Jurkat, Clone E6-1 (cell line): ENCODE results near the gene HIC1.
A peak's percentile ranks its signal among the peaks of the same experiment; 100 is the strongest.

ENCODE experiments used
- DNase-seq: peaks from one replicate; pipeline ENCODE4 v3.0.0-alpha.2; 2011; ENCODE audit warnings: low read depth, low spot score
- H3K4me3 ChIP-seq: 2 replicates; pipeline ENCODE4 v1.5.1; 2011; ENCODE audit warnings: mild to moderate bottlenecking, low read length, control low read depth, moderate library complexity

HIC1 gene

DNA sequence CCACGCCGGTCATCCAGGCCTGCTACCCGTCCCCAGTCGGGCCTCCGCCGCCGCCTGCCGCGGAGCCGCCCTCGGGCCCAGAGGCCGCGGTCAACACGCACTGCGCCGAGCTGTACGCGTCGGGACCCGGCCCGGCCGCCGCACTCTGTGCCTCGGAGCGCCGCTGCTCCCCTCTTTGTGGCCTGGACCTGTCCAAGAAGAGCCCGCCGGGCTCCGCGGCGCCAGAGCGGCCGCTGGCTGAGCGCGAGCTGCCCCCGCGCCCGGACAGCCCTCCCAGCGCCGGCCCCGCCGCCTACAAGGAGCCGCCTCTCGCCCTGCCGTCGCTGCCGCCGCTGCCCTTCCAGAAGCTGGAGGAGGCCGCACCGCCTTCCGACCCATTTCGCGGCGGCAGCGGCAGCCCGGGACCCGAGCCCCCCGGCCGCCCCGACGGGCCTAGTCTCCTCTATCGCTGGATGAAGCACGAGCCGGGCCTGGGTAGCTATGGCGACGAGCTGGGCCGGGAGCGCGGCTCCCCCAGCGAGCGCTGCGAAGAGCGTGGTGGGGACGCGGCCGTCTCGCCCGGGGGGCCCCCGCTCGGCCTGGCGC, 2.4 kb downstream of the HIC1 start:
- H3K4me3 ChIP-seq: no peak overlapping the region
- no peak for DNase-seq

DNA sequence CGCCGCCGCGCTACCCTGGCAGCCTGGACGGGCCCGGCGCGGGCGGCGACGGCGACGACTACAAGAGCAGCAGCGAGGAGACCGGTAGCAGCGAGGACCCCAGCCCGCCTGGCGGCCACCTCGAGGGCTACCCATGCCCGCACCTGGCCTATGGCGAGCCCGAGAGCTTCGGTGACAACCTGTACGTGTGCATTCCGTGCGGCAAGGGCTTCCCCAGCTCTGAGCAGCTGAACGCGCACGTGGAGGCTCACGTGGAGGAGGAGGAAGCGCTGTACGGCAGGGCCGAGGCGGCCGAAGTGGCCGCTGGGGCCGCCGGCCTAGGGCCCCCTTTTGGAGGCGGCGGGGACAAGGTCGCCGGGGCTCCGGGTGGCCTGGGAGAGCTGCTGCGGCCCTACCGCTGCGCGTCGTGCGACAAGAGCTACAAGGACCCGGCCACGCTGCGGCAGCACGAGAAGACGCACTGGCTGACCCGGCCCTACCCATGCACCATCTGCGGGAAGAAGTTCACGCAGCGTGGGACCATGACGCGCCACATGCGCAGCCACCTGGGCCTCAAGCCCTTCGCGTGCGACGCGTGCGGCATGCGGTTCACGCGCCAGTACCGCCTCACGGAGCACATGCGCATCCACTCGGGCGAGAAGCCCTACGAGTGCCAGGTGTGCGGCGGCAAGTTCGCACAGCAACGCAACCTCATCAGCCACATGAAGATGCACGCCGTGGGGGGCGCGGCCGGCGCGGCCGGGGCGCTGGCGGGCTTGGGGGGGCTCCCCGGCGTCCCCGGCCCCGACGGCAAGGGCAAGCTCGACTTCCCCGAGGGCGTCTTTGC, 3.1 kb downstream of the HIC1 start:
- H3K4me3 ChIP-seq: no peak overlapping the region
- DNase-seq: no peak

DNA sequence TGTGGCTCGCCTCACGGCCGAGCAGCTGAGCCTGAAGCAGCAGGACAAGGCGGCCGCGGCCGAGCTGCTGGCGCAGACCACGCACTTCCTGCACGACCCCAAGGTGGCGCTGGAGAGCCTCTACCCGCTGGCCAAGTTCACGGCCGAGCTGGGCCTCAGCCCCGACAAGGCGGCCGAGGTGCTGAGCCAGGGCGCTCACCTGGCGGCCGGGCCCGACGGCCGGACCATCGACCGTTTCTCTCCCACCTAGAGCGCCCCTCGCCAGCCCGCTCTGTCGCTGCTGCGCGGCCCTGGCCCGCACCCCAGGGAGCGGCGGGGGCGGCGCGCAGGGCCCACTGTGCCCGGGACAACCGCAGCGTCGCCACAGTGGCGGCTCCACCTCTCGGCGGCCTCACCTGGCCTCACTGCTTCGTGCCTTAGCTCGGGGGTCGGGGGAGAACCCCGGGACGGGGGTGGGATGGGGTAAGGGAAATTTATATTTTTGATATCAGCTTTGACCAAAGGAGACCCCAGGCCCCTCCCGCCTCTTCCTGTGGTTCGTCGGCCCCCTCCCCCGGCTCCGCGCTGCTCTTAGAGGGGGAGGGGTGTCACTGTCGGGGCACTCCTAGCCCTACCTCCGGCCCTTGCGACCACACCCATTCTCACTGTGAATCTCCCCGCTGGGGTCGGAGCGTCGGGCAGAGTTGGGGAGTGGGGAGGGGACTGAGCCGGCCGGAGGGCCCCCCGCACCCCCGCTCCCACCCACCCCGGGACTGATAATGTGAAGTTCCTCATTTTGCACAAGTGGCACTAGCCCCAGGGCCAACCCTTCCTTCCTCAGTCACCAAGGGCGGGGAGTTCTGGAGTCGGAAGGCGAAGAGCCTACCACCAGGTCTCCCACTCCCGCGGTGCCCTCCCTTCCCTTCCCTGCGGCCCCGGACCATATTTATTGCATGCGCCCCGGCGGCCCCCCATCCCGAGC, 4.0 kb downstream of the HIC1 start:
- no peak overlapping the region for H3K4me3 ChIP-seq
- no peak for DNase-seq

DNA sequence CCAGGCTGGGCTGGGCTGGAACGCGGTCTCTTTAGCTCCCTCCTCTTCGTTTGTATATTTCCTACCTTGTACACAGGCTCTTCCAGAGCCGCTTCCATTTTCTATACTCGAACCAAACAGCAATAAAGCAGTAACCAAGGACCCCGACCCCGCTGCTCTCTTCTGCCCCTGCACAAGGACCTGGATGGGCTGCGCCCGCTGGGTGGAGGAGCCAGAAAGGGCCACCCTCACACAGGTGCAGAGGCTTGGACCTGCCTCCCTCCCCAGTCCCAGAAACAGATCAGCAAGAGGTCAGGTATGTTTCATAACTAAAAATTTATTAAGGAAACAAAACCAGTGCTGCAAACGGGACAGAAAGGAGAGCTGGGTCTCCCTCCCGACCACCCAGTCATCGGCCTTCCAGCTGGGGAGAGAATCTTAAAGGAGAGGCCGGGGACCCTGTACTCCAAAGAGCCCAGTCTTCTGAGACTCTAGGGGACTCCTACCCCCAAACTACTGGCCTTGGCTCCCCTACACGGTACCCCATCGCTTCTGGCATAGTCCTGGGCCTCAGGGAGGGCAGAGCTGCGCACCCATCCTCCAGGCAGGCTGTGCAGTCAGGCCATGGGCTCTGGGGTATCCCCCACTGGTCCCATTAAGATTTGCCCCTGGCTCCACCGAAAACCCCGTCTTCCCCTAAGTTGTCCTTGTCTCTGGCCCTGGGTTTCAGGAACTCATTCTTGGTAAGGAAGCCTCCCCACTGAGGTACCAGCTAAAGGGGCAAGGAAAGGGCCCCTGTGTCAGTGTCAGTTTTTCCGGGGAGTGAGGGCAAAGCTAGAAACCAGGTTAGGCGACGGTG, 4.9 kb downstream of the HIC1 start:
- no peak overlapping the region for H3K4me3 ChIP-seq
- DNase-seq: no peak

DNA sequence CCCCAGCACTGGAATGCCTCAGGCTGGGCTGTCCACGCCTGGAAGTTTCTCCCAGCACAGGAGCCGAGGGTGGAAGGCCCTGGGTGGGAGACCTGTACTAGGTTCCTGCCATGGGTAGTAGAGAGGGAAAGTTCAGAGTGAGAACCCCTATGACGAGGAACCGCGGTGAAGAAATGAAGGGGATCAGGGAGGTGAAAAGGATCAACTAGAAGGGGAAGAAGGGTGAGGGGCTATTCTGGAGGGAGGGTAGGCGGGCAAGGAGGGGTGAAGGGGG, 5.4 kb downstream of the HIC1 start:
- H3K4me3 ChIP-seq: no peak overlapping the region

DNA sequence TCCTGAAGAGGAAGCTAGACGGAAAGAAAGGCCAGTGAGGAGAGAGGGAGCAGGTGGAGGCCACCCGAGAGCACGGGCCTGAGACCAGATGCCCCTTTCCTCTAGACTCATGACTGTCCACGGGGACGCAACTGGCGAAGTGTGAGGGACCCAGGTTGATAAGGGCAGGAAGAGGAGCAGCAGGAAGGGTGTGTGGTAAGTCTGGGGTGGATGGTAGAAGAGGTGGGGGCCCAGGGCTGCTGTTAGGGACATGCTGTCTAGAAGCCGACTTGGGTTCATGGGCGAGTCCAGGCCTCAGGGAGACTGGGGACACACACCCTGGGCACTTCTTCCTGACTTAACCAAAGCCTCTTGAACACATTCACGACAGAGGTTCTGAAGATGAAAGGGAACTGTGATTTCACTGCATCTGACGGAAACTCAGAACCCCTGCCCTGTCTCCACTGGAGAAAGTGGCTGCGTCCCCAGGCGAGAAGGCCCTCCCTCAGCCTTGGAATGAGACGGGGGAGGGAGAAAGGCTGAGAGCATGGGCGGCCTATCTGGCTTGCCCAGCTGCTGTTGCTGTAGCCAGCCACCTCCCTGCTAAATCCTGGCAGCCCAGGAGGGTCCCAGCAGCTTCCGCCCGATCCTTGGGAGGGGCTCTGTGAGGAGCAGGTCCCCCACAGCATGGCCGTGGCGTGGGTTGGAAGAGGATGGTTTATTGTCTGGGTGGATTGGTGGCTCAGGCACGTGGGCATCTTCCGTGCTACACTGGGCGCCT, 6.0 kb downstream of the HIC1 start:
- no peak overlapping the region for H3K4me3 ChIP-seq
- no peak for DNase-seq

More for the DNA sequence above, 5.4 kb downstream of the HIC1 start:
- no peak for DNase-seq

DNA sequence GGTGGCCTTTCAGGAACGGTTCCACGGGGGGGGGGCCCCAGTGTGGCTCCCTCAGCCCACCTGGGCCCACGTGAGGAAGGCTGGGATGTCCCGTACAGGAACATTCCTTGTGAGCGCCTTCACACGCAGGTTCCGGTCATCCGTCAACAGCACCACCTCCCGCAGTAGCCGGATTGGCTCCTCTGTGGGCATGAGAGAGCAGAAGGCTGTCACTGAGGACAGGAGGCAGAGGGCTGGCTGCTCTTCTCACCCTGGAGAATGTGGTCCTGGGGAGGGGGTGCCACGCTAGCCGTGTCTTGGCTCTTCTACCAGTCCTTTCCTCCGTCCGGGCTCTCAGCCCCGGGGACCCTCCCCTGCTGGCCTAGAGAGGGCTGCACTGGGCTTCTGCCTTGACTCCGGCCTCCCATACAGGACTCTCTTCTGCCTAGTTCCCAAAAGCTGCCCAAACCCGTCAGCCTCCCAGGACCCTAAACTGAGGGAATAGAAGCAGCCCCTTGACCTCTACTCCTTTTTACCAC, 6.6 kb downstream of the HIC1 start:
- no peak for DNase-seq

DNA sequence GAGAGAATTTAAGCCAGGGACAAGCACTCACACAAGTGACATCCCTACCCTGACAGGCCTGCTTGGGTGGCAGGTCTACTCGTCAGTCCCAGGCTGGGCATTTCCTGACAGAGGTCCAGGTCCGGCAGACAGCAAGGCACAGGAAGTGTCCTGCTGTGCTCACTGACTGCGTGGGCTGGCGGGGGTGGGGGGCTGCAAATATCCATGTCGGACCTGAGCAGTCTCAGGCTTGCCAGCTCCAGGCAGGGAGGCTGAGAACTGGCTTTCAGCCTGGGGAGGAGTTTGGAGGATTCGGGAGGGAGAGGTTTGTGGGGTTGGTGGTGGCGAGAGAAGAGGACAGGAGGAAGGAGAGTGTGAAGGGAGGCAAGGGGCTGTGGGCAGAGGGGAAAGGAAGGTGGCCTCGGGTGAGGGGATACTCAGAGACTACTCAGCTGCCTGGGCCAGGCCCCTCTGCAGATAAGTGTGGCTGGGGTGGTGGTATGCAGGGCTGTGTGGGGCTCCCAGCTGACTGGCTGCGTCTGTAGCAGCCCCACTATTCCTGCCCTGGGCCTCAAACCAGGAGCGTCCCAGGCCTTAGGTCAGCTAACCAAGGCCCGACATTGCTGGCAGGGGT, 7.8 kb downstream of the HIC1 start:
- no peak overlapping the region for H3K4me3 ChIP-seq
- no peak for DNase-seq

More for the DNA sequence above, 6.6 kb downstream of the HIC1 start:
- no peak overlapping the region for H3K4me3 ChIP-seq

DNA sequence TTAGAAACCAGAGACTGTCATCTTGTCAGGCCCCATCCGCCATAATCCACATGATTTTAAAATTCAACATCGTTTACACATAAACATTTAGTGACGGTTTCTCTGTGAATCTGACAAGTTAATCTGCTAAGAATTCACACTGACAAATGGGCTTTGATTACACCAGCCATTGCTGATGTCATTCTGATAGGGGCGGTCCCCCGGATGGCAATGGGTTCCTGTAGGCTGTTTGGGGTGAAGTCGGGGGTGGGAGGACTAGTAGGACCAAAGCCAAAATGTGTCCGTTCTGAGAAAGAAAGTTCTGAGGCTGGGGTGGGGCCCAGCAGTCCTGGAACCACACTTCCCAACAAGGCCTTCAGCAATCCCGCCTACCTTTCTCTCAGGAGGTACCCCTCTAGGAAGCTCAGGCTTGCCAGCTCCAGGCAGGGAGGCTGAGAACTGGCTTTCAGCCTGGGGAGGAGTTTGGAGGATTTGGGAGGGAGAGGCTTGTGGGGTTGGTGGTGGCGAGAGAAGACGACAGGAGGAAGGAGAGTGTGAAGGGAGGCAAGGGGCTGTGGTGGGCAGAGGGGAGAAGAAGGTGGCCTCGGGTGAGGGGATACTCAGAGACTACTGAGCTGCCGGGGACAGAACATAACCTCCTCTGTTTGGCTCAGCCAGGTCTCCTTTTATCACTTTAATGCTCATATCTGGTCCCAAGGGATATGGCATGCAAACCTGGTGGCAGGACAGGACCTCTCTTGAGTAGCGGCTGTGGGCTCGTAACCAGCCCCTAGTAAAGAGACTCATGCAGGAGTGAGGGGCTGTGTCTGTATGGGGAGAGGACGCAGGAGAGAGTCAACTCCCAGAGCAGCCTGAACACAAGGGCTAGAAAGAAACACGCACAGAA, 8.6 kb downstream of the HIC1 start:
- DNase-seq: no peak
- no peak overlapping the region for H3K4me3 ChIP-seq

DNA sequence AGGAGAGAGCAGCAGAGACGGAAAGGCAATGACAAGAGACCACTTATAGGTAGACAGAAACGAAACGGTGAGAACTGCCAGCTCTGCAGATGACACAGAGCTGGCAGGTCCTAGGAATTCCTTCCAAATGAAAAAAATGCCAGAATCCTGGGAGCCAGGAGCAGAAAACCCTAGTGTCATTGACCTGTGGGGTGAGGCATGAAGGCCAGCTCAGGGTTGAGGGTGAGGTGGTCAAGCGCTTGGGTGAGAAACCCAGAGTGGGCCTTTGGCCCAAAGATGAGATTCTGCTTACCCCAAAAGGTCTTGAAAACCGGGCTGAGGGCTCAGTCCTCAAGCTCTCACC, 9.2 kb downstream of the HIC1 start:
- no peak overlapping the region for H3K4me3 ChIP-seq
- no peak for DNase-seq

DNA sequence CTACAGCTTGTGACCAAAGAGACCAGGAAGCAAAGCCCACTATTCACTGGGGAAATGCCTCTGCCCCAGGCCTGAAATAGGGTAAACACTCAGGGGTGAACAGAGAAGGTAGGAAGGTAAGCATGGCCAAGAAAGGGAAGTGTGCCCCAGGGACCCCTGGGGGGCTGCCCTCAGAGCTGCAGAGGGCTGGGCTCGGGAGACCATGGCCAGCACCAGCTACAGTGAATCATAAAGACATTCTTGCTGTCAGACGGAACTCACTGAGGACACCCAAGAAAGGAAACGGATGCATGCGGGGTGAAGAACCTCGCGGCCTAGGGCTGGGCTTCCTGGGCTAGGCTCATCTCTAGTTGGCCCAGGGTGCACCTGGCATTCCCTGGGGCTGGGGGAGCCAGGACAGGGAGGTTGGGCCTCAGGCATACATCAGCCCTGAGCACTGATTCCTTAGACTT, 9.6 kb downstream of the HIC1 start:
- H3K4me3 ChIP-seq: no peak overlapping the region
- DNase-seq: no peak

DNA sequence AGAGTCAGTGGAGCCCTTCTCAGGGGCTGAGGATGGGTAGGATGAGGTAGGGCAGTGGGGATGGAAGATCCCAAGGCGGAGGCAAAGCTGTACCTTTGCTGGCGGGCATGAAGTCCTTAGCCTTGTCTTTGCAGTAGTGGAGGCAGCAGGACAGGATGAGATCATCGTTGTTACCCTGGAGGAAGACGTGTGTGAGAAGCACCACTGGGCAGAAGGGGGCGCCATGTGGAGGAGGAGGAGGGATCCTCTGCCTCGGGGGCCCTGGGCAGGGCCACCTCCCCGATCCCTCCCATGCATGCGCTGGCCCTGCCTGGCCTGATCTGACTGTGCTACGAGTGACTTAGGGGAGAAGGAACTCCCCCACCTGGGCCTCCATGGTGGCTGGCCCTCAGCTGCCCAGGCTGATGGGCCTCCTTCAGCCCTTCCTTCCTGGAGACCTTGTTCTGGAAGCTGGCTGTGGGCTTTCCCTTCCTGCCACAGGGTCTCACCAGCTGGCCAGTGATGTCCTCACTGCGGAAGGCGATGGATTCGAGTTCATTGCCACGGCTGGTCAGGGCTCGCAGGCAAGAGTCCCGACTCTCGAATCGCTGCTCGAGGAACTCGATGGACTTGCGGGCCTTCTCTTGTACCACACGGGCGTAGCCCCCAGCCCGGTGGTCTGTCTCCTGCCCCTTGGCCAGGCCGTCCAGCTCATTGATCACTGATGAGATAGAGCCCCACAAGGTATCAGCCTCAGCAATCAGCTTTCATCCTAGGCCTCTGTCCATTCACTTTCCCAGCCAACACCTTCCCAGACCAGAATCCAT, 10.3 kb downstream of the HIC1 start:
- peak; percentile 63 for DNase-seq
- no peak overlapping the region for H3K4me3 ChIP-seq

DNA sequence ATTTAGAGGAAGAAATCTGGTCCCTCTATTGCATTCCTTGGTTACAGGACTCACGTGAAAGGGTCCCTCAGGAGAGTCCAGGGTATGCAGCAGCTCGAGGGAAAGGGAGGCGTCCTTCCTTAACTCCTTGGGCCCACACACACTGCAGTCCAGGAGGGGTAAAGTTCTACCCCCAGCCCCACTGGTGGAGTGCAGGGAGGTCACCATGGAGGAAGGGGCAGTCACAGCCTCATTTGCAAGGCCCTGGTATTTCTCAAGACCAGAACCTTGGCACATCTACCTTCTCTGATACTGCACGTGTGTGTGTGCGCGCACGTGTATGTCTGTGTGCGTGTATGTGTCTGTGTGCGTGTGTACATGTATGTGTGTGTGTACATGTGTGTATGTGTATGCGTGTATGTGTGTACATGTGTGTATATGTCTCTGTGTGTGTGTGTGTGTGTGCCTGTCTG, 11.1 kb downstream of the HIC1 start:
- no peak overlapping the region for H3K4me3 ChIP-seq
- no peak for DNase-seq

DNA sequence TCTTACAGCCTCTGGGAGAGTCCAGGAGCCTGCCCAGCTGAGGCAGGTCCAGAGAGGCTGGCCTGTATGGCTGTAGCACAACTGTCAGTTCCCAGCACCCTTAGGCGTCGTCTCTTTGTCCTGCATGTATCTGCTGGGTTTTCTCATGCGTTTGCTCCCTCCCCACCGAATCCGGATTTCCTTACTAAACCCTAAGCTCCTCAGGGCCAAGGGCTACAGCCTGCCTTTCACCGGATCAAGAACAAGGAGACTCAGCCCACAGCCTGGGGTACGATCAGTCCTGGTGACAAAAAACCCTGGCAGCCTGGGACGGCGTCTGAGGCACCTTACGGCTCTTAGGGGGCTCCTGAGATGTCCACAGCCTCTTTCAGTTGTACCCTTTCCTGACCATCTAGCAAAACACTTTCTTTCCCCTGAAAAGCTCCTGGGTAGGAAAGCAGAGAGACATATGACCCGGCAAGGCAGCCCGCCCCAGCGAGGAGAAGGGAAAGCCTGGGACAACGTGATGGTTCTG, 12.2 kb downstream of the HIC1 start:
- DNase-seq: no peak
- H3K4me3 ChIP-seq: peak overlapping the region; percentile 47

DNA sequence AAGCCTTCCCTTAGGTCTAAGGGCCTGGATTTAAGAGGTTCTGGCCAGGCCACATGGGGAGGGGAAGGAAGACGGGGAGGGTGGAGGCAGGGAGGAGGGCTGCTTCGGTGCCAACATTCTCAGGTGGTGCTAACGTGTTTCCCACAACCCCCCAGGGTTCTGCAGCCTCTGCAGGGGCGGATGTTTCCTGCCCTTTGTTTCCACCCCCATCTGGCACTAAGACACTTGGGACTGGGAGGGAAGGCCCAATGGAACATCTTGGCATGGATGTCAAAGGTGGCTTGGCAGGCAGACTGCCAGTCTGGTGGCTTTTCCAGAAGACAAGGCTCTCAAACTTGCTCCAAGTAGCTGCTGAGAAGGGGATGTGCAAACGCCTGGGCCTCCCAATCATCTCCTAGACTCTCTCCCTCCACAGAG, 12.7 kb downstream of the HIC1 start:
- peak; percentile 91 for DNase-seq
- H3K4me3 ChIP-seq: peak overlapping the region; percentile 47

DNA sequence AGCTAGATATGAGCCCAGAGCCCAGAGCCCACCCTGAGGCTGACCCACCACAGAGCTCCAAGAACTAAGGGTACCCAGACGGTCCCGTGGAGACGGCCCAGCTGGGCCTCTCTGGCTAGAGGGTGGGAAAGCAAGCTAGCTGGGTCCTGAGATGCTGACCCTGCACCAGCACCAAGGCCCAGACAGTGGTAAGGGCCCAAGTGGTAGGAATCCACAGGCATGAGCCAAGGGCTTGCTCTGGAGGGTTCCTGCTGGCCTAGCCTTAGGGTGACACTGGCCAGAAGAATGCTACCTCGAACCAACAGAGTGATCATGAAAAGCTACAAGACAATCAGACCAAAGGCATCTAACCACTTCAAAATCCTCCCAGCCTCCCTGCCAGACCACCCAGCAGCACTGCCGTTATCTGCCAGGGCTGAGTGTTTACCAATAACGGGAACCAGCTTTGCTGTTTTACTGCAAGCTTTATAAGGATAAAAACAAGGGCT, 13.2 kb downstream of the HIC1 start:
- peak; percentile 62 for DNase-seq
- H3K4me3 ChIP-seq: peak overlapping the region; percentile 47
